ENCODE data around the gene SNRPD3. TPM values are rescaled to one million over a fixed set of nuclear protein-coding genes. Genes with fewer than 3 reads are reported as not detected.

The SNRPD3 gene
- total RNA-seq, 4 donors from 2014 or later = 98.4 to 138 (median 104) TPM

GRCh38 chr22:24554313-24555164, 1.3 kb upstream of the SNRPD3 start, which contains the start of gene GUCD1:
GUCD1 (minus strand) TSS chr22:24555138; CDS start chr22:24554991, 147 bp downstream.
- no peaks in the 10 kb centered on the region for H3K9me3 ChIP-seq
- WGBS, 2 donors (ENCODE audit: low coverage in 1 of 2) = no CpG with 5 or more reads among the region's 64 CpGs
- peaks cover 0 to 40% of the 10 kb centered on the region in 2 donors for H3K36me3 ChIP-seq
- peaks cover 2 to 81% (median 25%) of the 10 kb centered on the region in 3 donors for H3K4me1 ChIP-seq
- H3K27ac ChIP-seq = peak within 1 kb of the TSS; percentile 74 to 99 (median 96)
- peak within 1 kb of the TSS; percentile 91 to 98 for H3K4me3 ChIP-seq
- TF ChIP-seq CTCF (IDR thresholded peaks at IDR 0.05) = peak in 1 of 4 experiments; percentile 4
- peak; percentile 65 for TF ChIP-seq POLR2AphosphoS5 (IDR thresholded peaks at IDR 0.05)
- no peak for TF ChIP-seq EP300 (IDR thresholded peaks at IDR 0.05)
- TF ChIP-seq POLR2A (IDR thresholded peaks at IDR 0.05) = peak; percentile 90
- peak; percentile 0 for ATAC-seq
- no peaks in the 10 kb centered on the region for H3K27me3 ChIP-seq

DNA sequence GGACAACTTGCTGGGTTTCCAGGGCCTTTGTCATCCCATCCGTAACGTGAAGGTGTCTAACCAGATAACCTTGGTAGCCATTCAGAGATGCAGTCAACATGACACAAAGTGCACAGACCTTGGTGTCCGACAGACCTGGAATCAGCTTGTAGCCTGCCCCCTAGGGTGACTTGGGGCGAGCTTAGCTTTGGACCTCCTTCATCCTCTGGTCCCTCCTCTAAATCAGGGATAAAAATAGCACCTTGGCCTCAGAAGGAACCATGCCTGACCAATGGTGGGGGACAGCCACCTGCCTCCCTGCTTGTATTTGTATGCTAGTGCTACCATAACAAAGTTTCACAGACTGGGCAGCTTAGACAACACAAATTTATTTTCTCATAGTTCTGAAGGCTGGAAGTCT, 3.7 kb downstream of the SNRPD3 start:
- Histone ChIP-seq H3K36me3 (peaks cover 0 to 49% of the 10 kb centered on the region in 2 donors), H3K4me1 (peaks cover 2 to 82% (median 21%) of the 10 kb centered on the region in 3 donors), H3K27ac (peak overlapping the region in 1 of 4 donors; percentile 7), H3K9me3 (no peaks in the 10 kb centered on the region), H3K4me3 (no peak overlapping the region), H3K27me3 (no peaks in the 10 kb centered on the region)
- 20 to 49% methylated on average over 1 to 3 of the region's 4 CpGs for WGBS, 2 donors (ENCODE audit: low coverage in 1 of 2)
- ATAC-seq = no peak
- no peak for TF ChIP-seq POLR2AphosphoS5 (IDR thresholded peaks at IDR 0.05)
- TF ChIP-seq CTCF (IDR thresholded peaks at IDR 0.05) = no peak
- no peak for TF ChIP-seq EP300 (IDR thresholded peaks at IDR 0.05)

GRCh38 chr22:24563246-24563645, 7.4 kb downstream of the SNRPD3 start:
- ATAC-seq = no peak
- 85 to 88% methylated on average over 2 of the region's 2 CpGs for WGBS, 2 donors (ENCODE audit: low coverage in 1 of 2)
- peaks cover 0 to 99% (median 16%) of the 10 kb centered on the region in 3 donors for H3K4me1 ChIP-seq
- H3K27ac ChIP-seq = peak overlapping the region in 2 of 4 donors; percentile 48 to 77
- TF ChIP-seq POLR2AphosphoS5 (IDR thresholded peaks at IDR 0.05) (no peak), POLR2A (IDR thresholded peaks at IDR 0.05) (no peak), EP300 (IDR thresholded peaks at IDR 0.05) (no peak), CTCF (IDR thresholded peaks at IDR 0.05) (no peak)
- no peak overlapping the region for H3K4me3 ChIP-seq
- no peaks in the 10 kb centered on the region for H3K9me3 ChIP-seq
- peaks cover 0 to 47% of the 10 kb centered on the region in 2 donors for H3K36me3 ChIP-seq
- H3K27me3 ChIP-seq = no peaks in the 10 kb centered on the region

DNA sequence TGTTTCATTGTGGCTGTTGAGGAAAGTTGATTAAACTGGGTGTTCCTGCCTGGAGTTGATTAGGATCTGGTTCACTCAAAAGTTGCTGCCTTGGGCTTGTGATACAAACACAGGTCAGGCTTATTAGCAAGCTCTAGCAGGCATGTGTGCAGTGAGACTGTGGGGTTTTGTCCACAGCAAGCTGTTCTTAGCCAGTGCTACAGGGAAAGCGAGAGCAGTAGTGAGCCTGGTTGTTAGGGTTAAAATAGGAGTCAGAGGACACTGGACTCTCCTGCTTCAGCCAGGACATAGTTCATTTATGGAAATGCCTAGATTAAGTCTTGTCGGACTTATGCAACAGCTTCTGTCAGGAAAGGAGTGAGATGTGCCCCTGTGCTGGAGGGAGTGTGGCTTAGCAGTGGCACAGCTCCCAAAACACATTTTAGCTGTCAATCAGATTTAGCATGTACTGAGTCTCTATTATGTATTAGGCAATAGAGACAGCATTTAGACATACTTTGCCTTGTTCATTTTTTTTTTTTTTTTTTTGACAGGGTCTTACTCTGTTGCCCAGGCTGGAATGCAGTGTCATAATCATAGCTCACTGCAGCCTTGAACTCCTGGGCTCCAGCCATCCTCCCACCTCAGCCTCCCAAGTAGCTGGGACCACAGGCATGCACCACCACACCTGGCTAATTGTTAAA, 8.7 kb downstream of the SNRPD3 start:
- Histone ChIP-seq H3K4me3 (no peak overlapping the region), H3K9me3 (no peaks in the 10 kb centered on the region), H3K27me3 (no peaks in the 10 kb centered on the region), H3K4me1 (peaks cover 0 to 86% (median 15%) of the 10 kb centered on the region in 3 donors), H3K36me3 (peaks cover 0 to 47% of the 10 kb centered on the region in 2 donors), H3K27ac (peak overlapping the region; percentile 9 to 77 (median 58))
- peak; percentile 87 for ATAC-seq
- TF ChIP-seq POLR2AphosphoS5 (IDR thresholded peaks at IDR 0.05) (peak; percentile 35), CTCF (IDR thresholded peaks at IDR 0.05) (no peak)
- 11 to 22% methylated on average over 1 of the region's 2 CpGs for WGBS, 2 donors (ENCODE audit: low coverage in 1 of 2)
